ENCODE data around the gene FKBP1A.

The FKBP1A gene

DNA sequence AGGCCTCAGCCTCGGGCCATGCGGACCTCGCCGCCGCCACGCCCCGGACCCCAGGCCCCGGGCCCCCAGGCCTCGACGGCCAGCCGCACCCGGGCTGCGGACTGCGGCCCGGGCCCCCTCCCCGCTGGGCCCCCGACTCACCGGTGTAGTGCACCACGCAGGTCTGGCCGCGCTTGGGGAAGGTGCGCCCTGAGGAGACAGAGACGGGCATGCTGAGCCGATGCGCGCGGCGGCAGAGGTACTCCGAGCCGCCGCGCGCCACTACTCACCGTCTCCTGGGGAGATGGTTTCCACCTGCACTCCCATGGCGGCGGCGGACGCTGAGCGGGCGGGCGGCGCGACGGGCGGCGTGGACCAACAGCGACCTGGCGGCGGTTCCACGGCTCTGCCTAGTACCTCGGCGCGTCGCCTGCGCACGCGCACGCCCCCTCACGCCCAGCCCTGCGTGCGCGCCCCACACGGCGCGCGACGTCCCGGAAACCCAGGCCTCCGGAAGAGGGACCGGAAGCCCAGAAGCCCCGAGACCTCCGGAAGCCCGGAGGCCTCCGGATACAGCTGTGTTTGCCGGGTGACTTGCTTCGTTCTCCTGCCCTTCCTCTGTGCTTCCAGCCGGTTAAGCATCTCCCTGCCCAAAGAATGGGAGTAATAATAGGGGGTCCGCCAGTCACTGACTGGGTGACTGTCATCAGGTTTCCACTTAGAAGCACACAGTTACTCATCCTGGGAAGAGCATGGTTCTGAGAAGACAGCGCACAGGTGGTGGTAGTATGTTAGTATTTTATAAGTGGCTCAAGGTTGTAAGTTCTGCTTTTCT is at the start of gene FKBP1A:
Gene FKBP1A, minus strand, starts transcription at position 362 of the 814 bp plus-strand sequence. Its CDS starts 56 bp downstream, at position 306.
- peak; percentile 93 for DNase-seq (ENCODE audit: low spot score)

DNA sequence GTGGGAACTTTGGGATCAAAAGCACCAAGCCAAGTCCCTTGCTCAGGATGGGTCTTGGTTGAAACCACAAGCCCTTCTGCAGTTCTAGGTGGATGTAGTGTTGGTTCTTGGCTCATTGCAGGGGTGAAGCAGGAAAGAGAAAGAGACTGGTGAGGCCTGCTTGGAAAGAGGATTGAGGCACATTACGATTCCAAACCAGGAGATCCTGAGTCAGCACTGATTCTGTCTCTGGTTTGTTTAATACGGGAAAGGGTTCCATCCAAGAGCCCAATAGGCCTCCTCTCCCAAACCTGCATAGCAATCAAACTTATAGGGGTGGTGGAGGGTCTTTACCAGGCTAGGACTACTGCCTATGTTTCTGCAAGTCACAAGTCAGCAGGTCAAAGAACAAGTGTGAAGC is 49.5 kb upstream of the FKBP1A start:
- no peak for DNase-seq (ENCODE audit: low spot score)

DNA sequence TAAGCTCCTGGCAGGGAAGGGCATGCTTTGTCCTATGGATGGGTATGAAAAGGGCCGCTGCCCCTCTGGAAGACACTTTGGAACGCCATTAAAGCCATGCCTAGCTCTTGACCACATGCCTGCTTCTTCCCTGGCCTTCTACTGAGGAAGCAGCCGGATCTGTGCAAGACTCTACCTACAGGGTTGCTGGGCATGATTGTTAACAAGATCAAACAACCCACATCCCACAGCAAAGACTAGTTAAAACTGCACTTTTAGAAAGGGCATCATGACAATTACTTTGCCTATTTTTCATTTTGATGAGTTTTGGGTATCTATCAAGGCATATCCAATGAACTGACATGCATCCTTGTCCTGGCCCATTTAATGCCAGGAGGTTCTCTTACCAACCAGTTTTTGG is 48.3 kb upstream of the FKBP1A start:
- no peak for DNase-seq (ENCODE audit: low spot score)

DNA sequence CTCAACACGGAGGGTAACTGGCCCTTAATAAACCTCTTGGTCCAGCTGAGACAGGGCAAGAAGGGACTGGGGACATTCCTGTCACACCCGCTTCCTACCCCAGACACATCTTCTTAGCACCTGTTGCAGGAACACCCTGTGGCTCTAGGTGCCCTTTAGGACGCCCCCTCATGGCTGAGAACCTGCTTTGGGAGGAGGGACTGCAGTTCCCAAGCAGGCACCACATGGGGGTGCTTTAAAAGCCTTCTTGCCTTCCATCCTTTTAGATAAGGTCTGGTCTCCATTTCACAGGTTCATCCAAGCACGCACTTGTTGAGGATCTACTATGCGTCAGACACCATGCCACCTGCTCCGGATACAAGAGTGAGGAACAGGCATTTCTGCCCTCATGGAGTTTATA is 47.2 kb upstream of the FKBP1A start:
- DNase-seq (ENCODE audit: low spot score), result peak; percentile 35

DNA sequence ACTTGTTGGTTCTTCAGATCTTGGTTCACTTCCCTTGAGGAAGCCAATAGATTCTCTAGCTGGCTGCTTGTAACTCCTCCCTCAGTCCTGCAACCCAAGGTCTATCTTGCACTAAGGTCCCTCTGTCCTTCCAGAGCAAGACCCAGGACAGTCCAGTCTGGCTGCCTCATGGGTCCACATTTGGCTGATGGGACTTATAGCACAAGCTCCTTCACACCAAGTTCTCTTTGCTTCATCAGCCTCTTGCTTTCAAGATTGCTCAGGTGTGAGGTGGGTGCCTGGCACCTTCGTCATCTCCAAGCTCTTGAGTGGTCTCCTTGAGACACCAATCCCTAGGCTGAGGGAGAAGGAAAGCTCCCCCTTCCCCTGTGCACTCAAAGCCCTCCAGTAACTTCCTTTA is 45.5 kb upstream of the FKBP1A start:
- no peak for DNase-seq (ENCODE audit: low spot score)

DNA sequence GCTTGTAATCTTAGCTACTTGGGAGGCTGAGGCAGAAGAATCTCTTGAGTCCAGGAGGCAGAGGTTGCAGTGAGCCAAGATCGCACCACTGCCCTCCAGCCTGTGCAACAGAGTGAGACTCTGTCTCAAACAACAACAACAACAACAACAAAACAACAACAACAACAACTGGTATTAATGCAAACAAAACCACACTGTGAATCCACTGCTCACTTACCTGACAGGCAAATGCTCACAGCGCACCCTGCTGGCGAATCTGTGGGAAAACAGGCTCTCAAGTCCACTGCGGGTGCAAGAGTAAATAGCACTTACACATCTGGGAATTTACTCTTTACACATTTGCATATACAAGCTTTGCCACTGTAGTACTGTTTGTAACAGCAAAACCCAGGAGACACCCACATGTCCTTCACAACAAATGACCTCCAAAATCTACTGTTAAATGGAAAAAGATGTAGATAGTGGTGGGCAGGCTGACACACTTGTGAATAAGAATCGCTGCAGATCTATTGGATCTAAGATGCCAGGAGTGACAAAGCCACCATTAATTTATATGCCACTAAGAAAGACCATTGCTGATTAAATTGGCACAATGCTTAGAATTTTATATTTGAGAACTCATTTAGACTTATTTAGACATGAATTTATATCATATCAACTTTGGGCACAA is 44.5 kb upstream of the FKBP1A start:
- DNase-seq (ENCODE audit: low spot score), result peak; percentile 81

DNA sequence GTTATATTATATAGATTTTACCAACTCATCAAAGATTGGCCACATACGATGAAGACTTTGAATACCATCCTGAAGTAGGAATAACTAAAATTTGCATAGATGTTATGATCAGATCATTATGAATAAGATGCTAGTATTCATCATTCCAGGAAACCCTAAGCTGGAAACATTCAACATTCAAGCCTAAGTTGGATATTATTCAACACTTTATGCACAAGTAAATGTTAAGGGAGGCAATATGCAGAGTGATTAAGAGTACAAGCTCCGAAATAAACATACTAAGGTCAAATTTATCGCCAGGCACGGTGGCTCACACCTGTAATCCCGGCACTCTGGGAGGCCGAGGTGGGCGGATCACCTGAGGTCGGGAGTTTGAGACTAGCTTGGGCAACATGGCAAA is 43.4 kb upstream of the FKBP1A start:
- DNase-seq (ENCODE audit: low spot score), result no peak

DNA sequence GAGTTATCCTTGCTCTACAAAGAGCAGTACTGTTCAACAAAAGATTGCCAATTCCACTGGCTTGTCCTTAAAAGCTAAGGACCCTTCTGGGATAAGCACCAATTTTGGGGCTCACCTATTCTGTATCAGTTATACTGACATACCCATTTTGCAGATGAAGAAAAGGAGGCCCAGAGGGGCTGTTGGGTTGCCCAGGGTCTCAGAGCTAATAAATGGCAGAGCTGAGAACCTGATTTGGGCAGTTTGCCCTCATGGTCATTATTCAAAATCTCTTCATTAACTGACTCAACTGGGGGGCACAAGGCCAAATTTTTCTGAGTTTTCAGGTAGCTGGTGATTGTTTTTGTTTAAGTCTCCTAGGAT is 42.5 kb upstream of the FKBP1A start:
- no peak for DNase-seq (ENCODE audit: low spot score)

DNA sequence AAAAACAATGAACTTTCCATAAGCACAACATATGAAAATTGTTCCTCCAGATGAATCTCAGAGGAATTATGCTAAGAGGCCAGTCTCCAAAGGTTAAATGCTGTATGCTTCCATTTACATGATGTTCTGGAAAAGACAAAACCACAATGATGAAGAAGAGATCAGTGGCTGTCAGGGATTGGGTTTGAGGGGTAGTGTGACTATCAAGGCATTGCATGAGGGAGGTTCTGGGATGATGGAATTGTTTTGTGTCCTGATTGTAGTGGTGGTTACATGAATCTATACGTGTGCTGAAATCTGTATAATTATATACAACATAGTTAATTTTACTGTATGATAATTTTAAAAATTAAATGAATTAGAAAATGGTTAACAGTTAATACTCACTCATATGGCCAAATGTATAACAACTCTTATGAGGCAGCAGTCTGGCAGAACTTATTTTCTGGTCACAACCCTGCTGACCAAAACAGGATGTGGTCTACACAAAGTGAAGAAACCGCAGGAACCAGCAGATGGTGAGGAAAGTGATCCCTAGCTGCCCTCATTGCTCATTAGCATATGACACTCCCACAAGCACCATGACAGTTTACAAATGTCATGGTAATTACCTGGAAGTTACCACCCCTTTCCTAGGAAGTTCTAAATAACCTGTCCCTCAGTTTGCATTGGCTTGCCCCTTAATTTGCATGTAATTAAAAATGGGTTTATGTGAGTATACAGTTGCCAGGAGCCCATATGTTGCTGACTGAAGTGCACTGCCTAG is 41.9 kb upstream of the FKBP1A start:
- DNase-seq (ENCODE audit: low spot score), result peak; percentile 39

DNA sequence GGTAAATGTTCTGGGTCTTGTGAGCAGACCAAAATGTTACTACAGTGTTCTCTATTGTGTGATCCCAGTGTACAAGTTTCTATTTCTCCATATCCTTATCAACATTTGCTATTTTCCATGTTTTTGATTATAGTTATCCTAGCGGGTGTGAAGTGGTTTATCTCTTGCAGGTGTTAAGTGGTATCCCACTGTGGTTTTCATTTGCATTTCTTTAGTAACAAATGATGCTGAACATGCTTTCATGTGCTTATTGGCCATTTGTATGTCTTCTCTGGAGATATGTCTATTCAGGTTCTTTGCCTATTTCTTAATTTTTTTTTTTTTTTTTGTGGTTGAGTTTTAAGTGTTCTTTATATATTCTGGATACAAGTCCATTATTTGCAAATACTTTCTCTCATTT is 38.3 kb upstream of the FKBP1A start:
- no peak for DNase-seq (ENCODE audit: low spot score)

DNA sequence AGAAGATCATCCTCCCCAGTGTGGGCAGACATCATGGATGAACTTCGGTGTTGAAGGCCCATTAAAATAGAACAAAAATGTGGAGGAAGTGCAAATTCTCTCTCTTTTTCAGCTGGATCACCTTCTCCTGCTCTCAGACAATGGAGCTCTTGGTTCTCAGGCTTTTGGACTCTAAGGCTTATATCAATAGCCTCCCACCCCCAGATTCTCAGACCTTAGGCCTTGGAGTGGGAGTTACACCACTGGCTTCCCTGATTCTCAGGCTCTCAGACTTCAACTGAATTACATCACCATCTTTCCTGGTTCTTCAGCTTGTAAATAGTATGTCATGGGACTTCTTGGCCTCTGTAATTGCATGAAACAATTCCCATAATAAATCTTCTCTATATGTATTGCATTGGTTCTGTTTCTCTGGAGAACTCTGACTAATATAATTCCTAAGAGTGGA is 37.2 kb upstream of the FKBP1A start:
- DNase-seq (ENCODE audit: low spot score), result no peak

DNA sequence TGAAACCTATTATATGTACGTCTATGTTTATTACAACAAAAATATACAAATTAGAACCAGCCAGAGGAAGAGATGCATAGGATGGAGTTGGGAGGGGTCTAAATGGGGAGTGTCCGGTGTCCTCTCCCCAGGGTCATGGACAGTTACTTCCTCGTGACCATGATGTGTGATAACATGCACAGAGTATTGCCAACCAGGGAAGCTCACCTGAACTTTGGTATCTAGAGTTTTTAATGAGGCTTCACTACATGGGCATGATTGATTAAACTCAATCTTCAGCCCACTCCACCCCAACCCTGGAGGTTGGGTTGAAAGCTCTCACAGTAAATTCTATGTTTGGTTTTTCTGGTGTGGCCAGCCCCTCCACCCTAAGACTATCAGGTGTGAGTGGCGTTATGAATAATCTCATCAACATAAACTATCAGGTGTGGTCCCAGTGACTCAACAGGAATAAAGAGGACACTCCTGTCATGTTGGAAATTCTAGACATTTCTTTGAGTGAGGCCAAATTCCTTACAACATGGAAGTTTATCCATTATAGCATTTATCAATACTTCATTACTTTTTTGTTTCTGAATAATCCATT is 36.4 kb upstream of the FKBP1A start:
- DNase-seq (ENCODE audit: low spot score), result no peak

DNA sequence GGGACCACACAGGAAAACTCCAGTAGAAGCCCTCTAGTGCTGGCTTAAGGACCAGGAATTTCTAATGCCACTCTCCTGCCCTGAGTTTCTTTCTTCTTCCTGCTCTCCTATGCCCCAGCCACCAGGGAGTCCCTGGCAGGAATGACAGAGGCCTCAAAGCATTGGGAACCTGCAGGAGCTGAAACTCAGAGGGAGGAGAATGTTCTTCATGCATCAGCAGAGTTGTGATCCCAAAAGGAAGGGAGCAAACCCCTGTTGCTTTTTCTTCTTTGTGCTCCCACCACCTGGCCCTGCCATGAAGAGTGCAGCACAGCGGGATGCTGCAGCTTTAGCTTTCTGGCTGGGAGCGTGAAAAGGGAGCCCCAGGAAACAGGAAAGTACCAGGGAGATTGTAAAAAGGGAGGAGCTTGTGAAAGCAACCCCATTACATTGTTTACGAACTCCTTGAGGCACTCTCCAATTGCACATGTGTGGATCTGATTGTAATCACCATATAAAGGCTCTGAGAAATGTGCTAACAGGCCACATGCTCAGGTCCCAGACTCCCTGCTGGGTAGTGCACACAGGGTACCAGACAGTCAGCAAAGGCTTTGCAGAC is 34.7 kb upstream of the FKBP1A start:
- DNase-seq (ENCODE audit: low spot score), result no peak

DNA sequence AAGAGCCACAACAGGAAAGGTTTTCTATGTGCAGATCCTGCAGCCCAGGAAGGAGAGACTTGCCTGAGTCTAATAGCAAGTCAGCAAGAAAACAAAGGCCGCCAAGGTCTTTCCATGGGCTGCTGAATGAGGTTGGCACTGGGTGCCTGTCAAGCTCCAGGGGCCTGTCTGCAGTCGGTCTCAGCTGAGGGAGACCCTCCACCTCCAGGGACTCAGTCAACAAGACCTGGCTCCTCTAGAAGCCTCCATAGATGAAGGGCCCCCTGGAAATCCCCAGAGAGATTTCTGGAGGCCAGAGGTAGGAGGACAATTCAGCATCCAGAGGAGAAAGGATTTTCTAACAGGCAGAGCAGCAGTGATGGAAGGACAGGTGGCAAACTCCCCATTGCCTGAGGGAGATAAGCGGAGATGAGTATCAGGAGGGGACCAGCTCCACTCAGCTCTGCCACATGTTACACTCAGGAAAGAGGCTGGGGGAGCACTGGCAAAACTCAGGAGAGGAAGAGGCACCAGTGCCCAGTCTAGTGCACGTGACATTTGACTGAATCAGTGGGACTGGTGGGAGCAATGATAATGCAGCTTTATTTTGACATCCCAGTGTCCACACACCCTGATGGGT is 33.5 kb upstream of the FKBP1A start:
- DNase-seq (ENCODE audit: low spot score), result no peak

DNA sequence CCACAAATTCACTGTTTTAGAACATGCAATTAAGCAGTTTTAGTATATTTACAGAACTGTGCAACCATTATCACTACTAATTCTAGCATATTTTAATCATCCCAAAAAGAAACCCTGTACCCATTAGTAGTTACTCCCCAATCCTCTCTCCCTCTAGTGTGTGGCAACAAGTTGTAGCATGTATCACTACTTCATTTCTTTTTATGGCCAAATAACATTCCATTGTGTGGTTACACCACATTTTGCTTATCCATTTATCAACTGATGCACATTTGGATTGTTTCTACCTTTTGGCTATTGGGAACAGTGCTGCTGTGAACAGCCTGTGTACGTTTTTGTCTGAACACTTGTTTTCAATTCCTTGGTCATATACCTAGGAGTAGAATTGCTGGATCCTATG is 31.5 kb upstream of the FKBP1A start:
- DNase-seq (ENCODE audit: low spot score), result no peak

DNA sequence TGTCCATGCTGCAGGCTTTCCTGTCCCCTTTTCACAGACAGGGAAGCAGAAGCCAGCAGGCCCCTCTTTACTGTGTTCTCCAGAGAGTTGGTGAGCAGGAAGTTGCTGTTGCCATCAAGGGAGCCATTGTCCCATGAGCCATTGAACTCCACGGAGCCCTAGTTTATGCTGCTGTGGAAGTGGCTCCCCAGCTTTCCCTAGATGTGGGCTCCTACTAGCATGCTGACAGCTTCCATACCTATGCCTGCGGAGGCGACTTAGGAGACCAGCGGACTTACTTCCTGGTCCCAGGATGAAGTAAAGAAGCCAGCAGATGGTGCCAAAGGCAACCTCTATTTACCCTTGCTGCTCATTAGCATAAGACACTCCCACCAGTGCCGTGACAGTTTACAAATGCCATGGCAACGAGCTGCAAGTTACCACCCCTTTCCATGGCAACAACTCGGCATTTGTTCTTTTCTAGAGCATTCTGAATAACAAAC is 30.8 kb upstream of the FKBP1A start:
- DNase-seq (ENCODE audit: low spot score), result no peak

DNA sequence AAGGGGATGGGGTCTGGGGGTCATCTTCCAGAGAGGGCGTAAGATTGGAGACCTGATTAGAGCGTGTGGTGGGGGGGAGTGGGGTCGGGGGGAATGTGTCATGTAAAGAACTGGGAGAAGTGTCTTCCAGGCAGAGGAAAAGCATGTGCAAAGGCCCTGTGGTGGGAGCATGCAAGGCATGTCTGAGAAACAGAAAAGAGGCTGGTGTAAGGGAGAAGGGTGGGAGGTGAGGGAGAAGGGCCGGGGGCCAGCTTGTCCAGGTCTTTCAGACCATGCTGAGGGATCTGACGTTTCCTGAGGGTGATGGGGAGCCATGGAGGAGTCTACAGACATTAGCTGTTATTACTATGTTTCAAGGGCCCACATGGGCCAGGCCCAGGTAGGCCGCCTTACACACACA is 30.4 kb upstream of the FKBP1A start:
- no peak for DNase-seq (ENCODE audit: low spot score)

DNA sequence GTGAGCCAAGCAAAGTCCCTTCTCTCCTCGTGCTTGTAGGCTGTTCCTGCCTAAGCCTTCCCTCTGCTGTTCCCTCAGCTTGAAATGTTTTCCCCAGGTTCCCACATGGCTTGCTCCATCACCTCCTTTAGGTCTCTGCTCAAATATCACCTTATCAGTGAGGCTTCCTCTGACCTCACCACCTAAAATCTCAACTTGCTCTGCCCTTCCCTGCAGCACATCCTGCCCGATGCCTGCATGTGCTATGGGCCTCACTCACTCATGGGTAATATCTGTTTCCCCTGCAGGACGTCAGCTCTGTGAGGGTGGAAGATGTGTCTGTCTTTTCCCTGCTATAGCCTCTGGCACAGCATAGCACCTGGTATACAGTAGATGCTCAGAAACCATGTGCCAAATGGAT is 29.9 kb upstream of the FKBP1A start:
- DNase-seq (ENCODE audit: low spot score), result no peak

DNA sequence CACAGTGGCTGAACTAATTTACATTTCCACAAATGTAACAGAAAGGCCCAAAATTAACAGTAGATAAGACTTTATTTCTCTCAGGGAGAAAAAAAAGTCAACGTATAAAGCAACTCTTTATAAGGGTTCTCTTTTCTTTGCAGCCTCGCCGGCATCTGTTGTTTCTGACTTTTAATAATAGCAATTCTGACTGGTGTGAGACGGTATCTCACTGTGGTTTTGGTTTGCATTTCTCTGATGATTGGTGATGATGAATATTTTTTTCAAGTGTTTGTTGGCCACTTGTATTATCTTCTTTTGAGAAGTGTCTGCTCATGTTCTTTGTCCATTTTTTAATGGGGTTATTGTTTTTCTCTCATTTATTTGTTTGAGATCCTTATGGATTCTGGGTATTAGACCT is 27.2 kb upstream of the FKBP1A start:
- no peak for DNase-seq (ENCODE audit: low spot score)

DNA sequence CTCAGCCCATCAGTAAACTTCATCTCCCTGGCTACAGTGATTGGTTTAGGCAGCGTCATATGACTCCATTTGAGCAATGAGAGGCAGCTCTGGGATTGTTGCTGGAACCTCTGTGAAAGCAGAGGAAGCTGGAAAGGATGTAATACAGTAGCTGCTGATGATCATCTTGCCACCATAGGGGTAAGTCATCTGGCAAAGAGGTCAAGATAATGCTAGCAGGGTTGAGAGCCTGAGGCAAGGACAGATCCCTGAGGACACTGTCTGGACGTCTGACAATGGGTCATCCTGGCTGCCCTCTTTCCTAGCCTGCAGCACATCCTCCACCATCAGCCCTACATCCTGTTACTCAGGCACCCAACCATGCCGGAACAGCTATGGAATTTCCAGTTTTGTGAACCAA is 25.5 kb upstream of the FKBP1A start:
- DNase-seq (ENCODE audit: low spot score), result no peak

DNA sequence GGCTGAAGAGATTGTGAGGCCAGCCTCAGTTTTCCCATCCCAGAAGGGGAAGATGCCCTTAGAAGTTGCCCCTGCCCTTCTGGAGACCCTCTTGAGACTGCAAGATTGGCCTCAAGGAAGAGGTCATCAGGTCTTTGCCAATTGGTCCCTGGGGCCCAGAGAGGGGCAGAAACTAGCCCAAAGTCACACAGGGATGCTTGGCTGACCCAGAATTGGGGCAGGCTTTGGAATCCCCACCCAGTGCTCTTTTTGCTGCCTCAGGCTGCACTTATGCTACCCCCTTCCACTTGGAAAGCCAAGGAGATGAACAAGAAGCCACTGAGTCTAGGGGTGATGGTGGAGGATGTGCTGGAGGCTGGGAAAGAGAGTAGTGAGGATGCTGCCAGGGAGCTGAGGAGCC is 24.9 kb upstream of the FKBP1A start:
- no peak for DNase-seq (ENCODE audit: low spot score)

DNA sequence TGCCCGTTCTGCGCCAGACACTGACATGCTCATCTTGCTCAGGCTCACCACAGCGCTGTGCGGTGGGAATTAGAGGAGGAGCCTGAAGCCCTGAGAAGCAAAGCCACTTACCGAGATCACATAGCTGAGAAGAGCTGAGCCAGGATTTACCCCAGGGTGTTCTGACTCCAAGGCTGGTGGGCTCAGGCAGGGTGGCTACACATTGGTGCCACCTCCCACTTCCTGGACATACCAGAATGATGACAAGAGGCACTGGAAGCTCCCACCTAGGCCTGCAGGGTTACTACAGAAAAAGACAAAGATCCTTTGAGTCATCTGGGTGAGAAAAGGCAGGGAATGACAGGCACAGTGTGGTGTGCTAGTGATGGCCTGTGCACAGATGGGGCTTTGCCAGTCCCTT is 24.4 kb upstream of the FKBP1A start:
- DNase-seq (ENCODE audit: low spot score), result no peak
